Measurements from ENCODE around the gene ST7. TPM values are rescaled to one million over a fixed set of nuclear protein-coding genes. Genes with fewer than 3 reads are reported as not detected.

Gene ST7
- total and polyA plus RNA-seq, 7 experiments from 2014 or later, result 2.1 to 6.4 (median 4.1) TPM

GRCh38 chr7:117001283-117001682, 48.0 kb downstream of the ST7 start:
- Histone ChIP-seq H3K4me3 (ENCODE audit: low read length) (no peak overlapping the region), H3K36me3 (ENCODE audit: control insufficient read depth in 2 of 3, insufficient read depth in 3 of 3, low read length in 3 of 3) (no peaks in the 10 kb centered on the region), H3K27me3 (ENCODE audit: control insufficient read depth in 2 of 2, insufficient read depth in 2 of 2, low read length in 2 of 2) (no peaks in the 10 kb centered on the region), H3K27ac (ENCODE audit: low read depth, low read length) (no peak overlapping the region), H3K4me1 (ENCODE audit: control insufficient read depth in 2 of 2, insufficient read depth in 2 of 2, low read length in 2 of 2) (no peaks in the 10 kb centered on the region), H3K9me3 (ENCODE audit: control insufficient read depth in 2 of 3, low read length in 3 of 3) (no peaks in the 10 kb centered on the region)
- CTCF ChIA-PET, result interaction anchor here (1.3 kb wide), 1 partner anchor 9 kb away, joined by 3 read pairs; no protein-coding TSS in a partner anchor
- Mint-ChIP-seq H3K9me3 (no peaks in the 10 kb centered on the region), H3K27ac (no peak overlapping the region), H3K4me3 (no peak overlapping the region), H3K36me3 (no peaks in the 10 kb centered on the region), H3K4me1 (peaks cover 0 to 13% (median 8%) of the 10 kb centered on the region in 7 donors), H3K27me3 (peaks cover 0 to 26% (median 0%) of the 10 kb centered on the region in 5 donors)
- ATAC-seq (no peak), DNase-seq (no peak)
- intact Hi-C loops (cut with micrococcal nuclease), result no loop called here
- POLR2A ChIA-PET, result no interaction called here

GRCh38 chr7:117004899-117005298, 51.6 kb downstream of the ST7 start:
- Mint-ChIP-seq H3K4me1 (peaks cover 27 to 49% (median 44%) of the 10 kb centered on the region in 7 donors), H3K4me3 (no peak overlapping the region), H3K27ac (no peak overlapping the region), H3K36me3 (no peaks in the 10 kb centered on the region), H3K27me3 (peaks cover 0 to 44% (median 0%) of the 10 kb centered on the region in 5 donors), H3K9me3 (no peaks in the 10 kb centered on the region)
- Histone ChIP-seq H3K27ac (ENCODE audit: low read depth, low read length) (no peak overlapping the region), H3K4me3 (ENCODE audit: low read length) (no peak overlapping the region), H3K27me3 (ENCODE audit: control insufficient read depth in 2 of 2, insufficient read depth in 2 of 2, low read length in 2 of 2) (no peaks in the 10 kb centered on the region), H3K9me3 (ENCODE audit: control insufficient read depth in 2 of 3, low read length in 3 of 3) (no peaks in the 10 kb centered on the region), H3K36me3 (ENCODE audit: control insufficient read depth in 2 of 3, insufficient read depth in 3 of 3, low read length in 3 of 3) (no peaks in the 10 kb centered on the region), H3K4me1 (ENCODE audit: control insufficient read depth in 2 of 2, insufficient read depth in 2 of 2, low read length in 2 of 2) (peaks cover 11 to 35% of the 10 kb centered on the region in 2 donors)
- no peak for DNase-seq
- ATAC-seq, result no peak
- intact Hi-C loops (cut with micrococcal nuclease), result loop anchor here in 1 of 2 donors (5.0 kb wide), 1 partner anchor 143 kb away; the partner anchor contains the start of gene CAPZA2
- POLR2A ChIA-PET, result no interaction called here
- CTCF ChIA-PET, result no interaction called here

- no peaks in the 10 kb centered on the region for H3K36me3 Mint-ChIP-seq
- ChIA-PET POLR2A (interaction anchor here (0.8 kb wide), 1 partner anchor 105 kb away, joined by 4 read pairs; no protein-coding TSS in a partner anchor), CTCF (interaction anchor here (0.6 to 1.3 kb wide), 2 partner anchors 17 to 81 kb away, joined by 3 to 7 read pairs; no protein-coding TSS in a partner anchor)
- Histone ChIP-seq H3K4me1 (ENCODE audit: control insufficient read depth in 2 of 2, insufficient read depth in 2 of 2, low read length in 2 of 2) (peaks cover 17 to 40% of the 10 kb centered on the region in 2 donors), H3K27me3 (ENCODE audit: control insufficient read depth in 2 of 2, insufficient read depth in 2 of 2, low read length in 2 of 2) (no peaks in the 10 kb centered on the region), H3K36me3 (ENCODE audit: control insufficient read depth in 2 of 3, insufficient read depth in 3 of 3, low read length in 3 of 3) (no peaks in the 10 kb centered on the region), H3K9me3 (ENCODE audit: control insufficient read depth in 2 of 3, low read length in 3 of 3) (no peaks in the 10 kb centered on the region), H3K27ac (ENCODE audit: low read depth, low read length) (no peak overlapping the region), H3K4me3 (ENCODE audit: low read length) (no peak overlapping the region)
- intact Hi-C loops (cut with micrococcal nuclease), result loop anchor here in 1 of 2 donors (5.0 kb wide), 1 partner anchor 143 kb away; the partner anchor contains the start of gene CAPZA2
- H3K27ac Mint-ChIP-seq, result no peak overlapping the region
- no peak for ATAC-seq
- H3K27me3 Mint-ChIP-seq, result peaks cover 0 to 49% (median 0%) of the 10 kb centered on the region in 5 donors
- peaks cover 33 to 54% (median 49%) of the 10 kb centered on the region in 7 donors for H3K4me1 Mint-ChIP-seq
- no peak overlapping the region for H3K4me3 Mint-ChIP-seq
- no peak for DNase-seq
- no peaks in the 10 kb centered on the region for H3K9me3 Mint-ChIP-seq
Measured at GRCh38 chr7:117005449-117005848, 52.1 kb downstream of the ST7 start.

GRCh38 chr7:117006907-117007684, 53.8 kb downstream of the ST7 start:
- peak overlapping the region in 8 of 9 donors; percentile 1 to 68 (median 29) for H3K27ac Mint-ChIP-seq
- intact Hi-C loops (cut with micrococcal nuclease), result loop anchor here in 1 of 2 donors (1.0 to 5.0 kb wide), 3 partner anchors 53 to 794 kb away; partner anchors contain the start of gene CAPZA2
- H3K4me3 Mint-ChIP-seq, result peak overlapping the region in 8 of 10 donors; percentile 13 to 80 (median 54)
- H3K4me1 Mint-ChIP-seq, result peaks cover 44 to 70% (median 65%) of the 10 kb centered on the region in 7 donors
- ChIA-PET POLR2A (interaction anchor here (1.4 to 1.5 kb wide), 2 partner anchors 17 to 41 kb away, joined by 4 read pairs; no protein-coding TSS in a partner anchor), CTCF (interaction anchor here (0.6 to 2.8 kb wide), 9 partner anchors 11 to 747 kb away, joined by 3 to 10 read pairs (median 3); no protein-coding TSS in a partner anchor)
- Histone ChIP-seq H3K36me3 (ENCODE audit: control insufficient read depth in 2 of 3, insufficient read depth in 3 of 3, low read length in 3 of 3) (no peaks in the 10 kb centered on the region), H3K27ac (ENCODE audit: low read depth, low read length) (no peak overlapping the region), H3K4me3 (ENCODE audit: low read length) (no peak overlapping the region), H3K27me3 (ENCODE audit: control insufficient read depth in 2 of 2, insufficient read depth in 2 of 2, low read length in 2 of 2) (no peaks in the 10 kb centered on the region), H3K4me1 (ENCODE audit: control insufficient read depth in 2 of 2, insufficient read depth in 2 of 2, low read length in 2 of 2) (peaks cover 19 to 54% of the 10 kb centered on the region in 2 donors), H3K9me3 (ENCODE audit: control insufficient read depth in 2 of 3, low read length in 3 of 3) (no peaks in the 10 kb centered on the region)
- peak; percentile 68 for ATAC-seq
- H3K27me3 Mint-ChIP-seq, result peaks cover 0 to 58% (median 0%) of the 10 kb centered on the region in 5 donors
- H3K9me3 Mint-ChIP-seq, result peaks cover 0 to 2% (median 0%) of the 10 kb centered on the region in 11 donors
- H3K36me3 Mint-ChIP-seq, result no peaks in the 10 kb centered on the region
- peak in 6 of 9 donors; percentile 32 to 50 (median 42) for DNase-seq

GRCh38 chr7:117008118-117008885, 55.0 kb downstream of the ST7 start:
- ATAC-seq, result no peak
- no peaks in the 10 kb centered on the region for H3K36me3 Mint-ChIP-seq

More at GRCh38 chr7:117008118-117008885, 55.0 kb downstream of the ST7 start:
- intact Hi-C loops (cut with micrococcal nuclease), result loop anchor here in 1 of 2 donors (5.0 kb wide), 1 partner anchor 146 kb away; the partner anchor contains the start of gene CAPZA2
- Histone ChIP-seq H3K27me3 (ENCODE audit: control insufficient read depth in 2 of 2, insufficient read depth in 2 of 2, low read length in 2 of 2) (no peaks in the 10 kb centered on the region), H3K4me3 (ENCODE audit: low read length) (no peak overlapping the region), H3K4me1 (ENCODE audit: control insufficient read depth in 2 of 2, insufficient read depth in 2 of 2, low read length in 2 of 2) (peaks cover 19 to 54% of the 10 kb centered on the region in 2 donors), H3K36me3 (ENCODE audit: control insufficient read depth in 2 of 3, insufficient read depth in 3 of 3, low read length in 3 of 3) (no peaks in the 10 kb centered on the region), H3K9me3 (ENCODE audit: control insufficient read depth in 2 of 3, low read length in 3 of 3) (no peaks in the 10 kb centered on the region), H3K27ac (ENCODE audit: low read depth, low read length) (no peak overlapping the region)
- no peak for DNase-seq
- peaks cover 0 to 60% (median 0%) of the 10 kb centered on the region in 5 donors for H3K27me3 Mint-ChIP-seq
- CTCF ChIA-PET, result interaction anchor here (0.7 to 6.6 kb wide), 7 partner anchors 10 to 118 kb away, joined by 3 to 64 read pairs (median 5); no protein-coding TSS in a partner anchor
- H3K4me3 Mint-ChIP-seq, result peak overlapping the region in 9 of 10 donors; percentile 9 to 80 (median 54)
- POLR2A ChIA-PET, result interaction anchor here (1.5 kb wide), 1 partner anchor 42 kb away, joined by 4 read pairs; no protein-coding TSS in a partner anchor
- H3K4me1 Mint-ChIP-seq, result peaks cover 44 to 78% (median 66%) of the 10 kb centered on the region in 7 donors
- peak overlapping the region in 4 of 9 donors; percentile 21 to 68 (median 30) for H3K27ac Mint-ChIP-seq
- H3K9me3 Mint-ChIP-seq, result peaks cover 0 to 2% (median 0%) of the 10 kb centered on the region in 11 donors

Measured in naive thymus-derived CD4-positive, alpha-beta T cell (primary cell).